Common myeloid progenitor, CD34-positive (primary cell): ENCODE data around the gene EXOC6B.
"Not testable (repeated sequence)": the region's sequence is repeated elsewhere in the genome, so short reads cannot be mapped to it uniquely, and the experiment has no call there.

Experiments
- CTCF ChIA-PET: fragments of 350-600 bp; sonication (Branson Sonifier 250); formaldehyde crosslinking; loops from one replicate; lab custom pipeline; 2021; ENCODE audit warnings: antibody characterized with exemption; lab: Charles Lee
- POLR2A ChIA-PET: fragments of 350-600 bp; sonication (Branson Sonifier 250); formaldehyde crosslinking; loops from one replicate; lab custom pipeline; 2021; ENCODE audit warnings: antibody characterized with exemption; lab: Charles Lee
- DNase-seq, 3 donors: peaks; one replicate each; pipeline versions ENCODE4 v3.0.0 to v3.0.0-alpha.2; 2013
- H3K27ac ChIP-seq, 2 experiments: 1 replicate in 1 of 2; 2 replicates in 1 of 2; pipeline ENCODE4 v1.7.0; 2013; ENCODE audit warnings: inconsistent platforms in 2 of 2, low read length in 2 of 2, mild to moderate bottlenecking in 2 of 2, low read depth in 1 of 2, moderate library complexity in 1 of 2; ENCODE audit not compliant: severe bottlenecking in 2 of 2, insufficient read depth in 1 of 2, poor library complexity in 1 of 2
- H3K27me3 ChIP-seq, 5 experiments: replicated peaks in 2 of 5; 1 replicate in 3 of 5; 2 replicates in 2 of 5; pipeline versions ENCODE4 v1.6.1 to v1.7.0; 2013; ENCODE audit warnings: low read length in 4 of 5, mild to moderate bottlenecking in 2 of 5, moderate library complexity in 2 of 5, inconsistent platforms in 1 of 5; ENCODE audit not compliant: insufficient read depth in 5 of 5, control insufficient read depth in 4 of 5
- H3K36me3 ChIP-seq, 4 experiments: 1 replicate in 2 of 4; 2 replicates in 2 of 4; pipeline versions ENCODE4 v1.6.1 to v1.7.0; 2013; ENCODE audit warnings: low read length in 3 of 4, control low read depth in 1 of 4, mild to moderate bottlenecking in 1 of 4; ENCODE audit not compliant: control insufficient read depth in 4 of 4, insufficient read depth in 4 of 4
- H3K4me1 ChIP-seq, 4 experiments: 1 replicate in 3 of 4; 2 replicates in 1 of 4; pipeline versions ENCODE4 v1.6.1 to v1.7.1; 2013; ENCODE audit warnings: low read length in 3 of 4, mild to moderate bottlenecking in 3 of 4, control low read depth in 1 of 4, inconsistent platforms in 1 of 4, moderate library complexity in 1 of 4; ENCODE audit not compliant: control insufficient read depth in 4 of 4, insufficient read depth in 4 of 4; ENCODE audit errors: control extremely low read depth in 1 of 4
- H3K4me3 ChIP-seq, 7 experiments: 1 replicate in 4 of 7; 2 replicates in 3 of 7; pipeline versions ENCODE4 v1.5.1 to v1.7.0; 2013; ENCODE audit warnings: mild to moderate bottlenecking in 7 of 7, low read length in 6 of 7, moderate library complexity in 6 of 7, inconsistent platforms in 2 of 7, low read depth in 2 of 7, control low read depth in 1 of 7; ENCODE audit not compliant: insufficient read depth in 4 of 7, control insufficient read depth in 1 of 7; ENCODE audit errors: extremely low read depth in 1 of 7
- H3K9me3 ChIP-seq, 5 experiments: 1 replicate in 4 of 5; 2 replicates in 1 of 5; pipeline versions ENCODE4 v1.6.1 to v1.7.1; 2013; ENCODE audit warnings: low read length in 4 of 5, mild to moderate bottlenecking in 2 of 5, inconsistent platforms in 1 of 5, low read depth in 1 of 5, moderate library complexity in 1 of 5; ENCODE audit not compliant: control insufficient read depth in 4 of 5, insufficient read depth in 2 of 5; ENCODE audit errors: control extremely low read depth in 1 of 5
- WGBS: methylation state at CpG from one replicate; pipeline ENCODE4 v1.1.5; 2013; ENCODE audit not compliant: insufficient coverage; 5-methylcytosine and 5-hydroxymethylcytosine counted together

The EXOC6B gene

DNA sequence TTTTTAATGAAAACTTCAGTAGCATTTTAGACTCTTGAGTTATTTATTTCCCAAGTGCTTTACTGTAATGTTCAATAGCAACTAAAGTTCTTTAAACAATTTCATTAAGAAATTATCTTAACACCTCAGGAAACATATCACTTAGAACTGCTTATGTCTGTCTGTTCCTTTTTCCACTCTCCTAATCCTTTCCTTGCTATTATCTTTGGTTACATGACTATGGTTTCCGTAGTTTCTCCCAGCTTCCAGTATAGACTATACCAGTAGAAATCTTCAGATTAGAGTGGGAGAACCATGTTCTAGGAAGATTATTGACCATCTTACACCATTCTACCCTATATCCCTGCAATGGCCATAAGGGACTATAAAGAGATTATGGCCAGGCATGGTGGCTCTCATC is 280.0 kb downstream of the EXOC6B start:
- Histone ChIP-seq H3K36me3 (no peaks in the 10 kb centered on the region), H3K27ac (no peak overlapping the region), H3K4me1 (peaks cover 0 to 16% (median 3%) of the 10 kb centered on the region in 4 experiments), H3K9me3 (no peaks in the 10 kb centered on the region), H3K4me3 (no peak overlapping the region), H3K27me3 (no peaks in the 10 kb centered on the region)
- no CpG with 5 or more reads among the region's 1 CpG for WGBS
- POLR2A ChIA-PET = no interaction called here
- CTCF ChIA-PET = no interaction called here
- DNase-seq = no peak

DNA sequence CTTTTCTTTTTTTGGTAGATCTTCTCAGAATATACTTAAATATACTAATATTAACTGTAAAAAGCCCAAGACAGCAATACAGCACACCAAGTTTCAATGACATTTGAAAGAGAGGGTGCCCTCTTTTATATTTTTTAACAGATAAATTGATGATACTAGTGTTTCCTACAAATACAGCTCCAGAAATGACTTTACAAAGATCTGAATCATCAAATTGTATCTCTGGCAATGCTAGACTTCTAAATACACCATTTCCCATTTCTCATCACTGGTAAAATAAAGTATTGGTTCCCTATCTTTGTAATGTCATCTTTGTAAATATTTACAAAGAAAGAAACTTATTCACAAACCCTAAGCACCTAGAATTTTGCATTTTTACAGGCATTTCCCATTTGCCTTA is 281.3 kb downstream of the EXOC6B start:
- no peak for DNase-seq
- Histone ChIP-seq H3K36me3 (no peaks in the 10 kb centered on the region), H3K9me3 (no peaks in the 10 kb centered on the region), H3K4me3 (no peak overlapping the region), H3K27me3 (no peaks in the 10 kb centered on the region), H3K4me1 (peaks cover 0 to 16% (median 3%) of the 10 kb centered on the region in 4 experiments), H3K27ac (peak overlapping the region in 1 of 2 experiments; percentile 62)
- CTCF ChIA-PET = no interaction called here
- POLR2A ChIA-PET = no interaction called here

DNA sequence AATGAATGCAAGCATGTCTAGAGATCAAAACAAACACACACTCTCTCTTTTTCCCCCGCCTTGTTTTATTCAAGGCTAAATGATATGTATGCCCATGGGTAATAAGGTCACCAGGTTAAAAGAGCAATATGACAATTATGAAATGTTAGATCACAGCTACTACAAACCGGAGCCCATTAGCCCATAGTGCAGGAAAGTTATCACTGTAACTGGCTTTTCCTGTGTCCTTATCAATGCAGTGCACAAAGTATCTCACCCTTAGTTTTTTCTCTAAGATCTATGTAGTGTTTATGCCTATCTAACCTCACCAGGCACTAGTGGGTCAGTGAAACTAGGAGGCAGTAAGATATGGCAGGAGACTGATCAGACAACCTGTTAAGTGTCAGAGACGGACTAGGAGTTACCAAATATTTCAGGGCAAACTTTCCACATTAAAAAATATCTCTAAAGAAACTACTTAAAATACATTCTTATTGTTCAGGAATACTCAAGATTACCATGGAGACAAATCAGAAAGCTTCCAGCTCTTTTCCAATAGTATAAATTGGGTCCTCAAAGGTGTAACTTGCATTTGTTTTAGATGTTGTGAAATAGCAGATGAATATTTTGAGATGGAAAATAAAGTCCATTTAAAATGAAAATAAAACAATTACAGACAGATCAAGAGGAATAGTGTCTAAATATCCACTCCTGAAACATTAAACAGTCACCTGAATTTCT is 282.2 kb downstream of the EXOC6B start:
- peak; percentile 77 to 90 (median 77) for DNase-seq
- peak overlapping the region in 1 of 7 experiments; percentile 23 for H3K4me3 ChIP-seq
- CTCF ChIA-PET = interaction anchor here (0.7 kb wide), 1 partner anchor 9 kb away, joined by 3 read pairs; no protein-coding TSS in a partner anchor
- H3K27ac ChIP-seq = peak overlapping the region in 1 of 2 experiments; percentile 62
- 39% methylated on average over 2 of the region's 3 CpGs for WGBS
- H3K4me1 ChIP-seq = peaks cover 0 to 17% (median 6%) of the 10 kb centered on the region in 4 experiments
- POLR2A ChIA-PET = no interaction called here
- H3K36me3 ChIP-seq = no peaks in the 10 kb centered on the region
- no peaks in the 10 kb centered on the region for H3K9me3 ChIP-seq
- H3K27me3 ChIP-seq = no peaks in the 10 kb centered on the region

DNA sequence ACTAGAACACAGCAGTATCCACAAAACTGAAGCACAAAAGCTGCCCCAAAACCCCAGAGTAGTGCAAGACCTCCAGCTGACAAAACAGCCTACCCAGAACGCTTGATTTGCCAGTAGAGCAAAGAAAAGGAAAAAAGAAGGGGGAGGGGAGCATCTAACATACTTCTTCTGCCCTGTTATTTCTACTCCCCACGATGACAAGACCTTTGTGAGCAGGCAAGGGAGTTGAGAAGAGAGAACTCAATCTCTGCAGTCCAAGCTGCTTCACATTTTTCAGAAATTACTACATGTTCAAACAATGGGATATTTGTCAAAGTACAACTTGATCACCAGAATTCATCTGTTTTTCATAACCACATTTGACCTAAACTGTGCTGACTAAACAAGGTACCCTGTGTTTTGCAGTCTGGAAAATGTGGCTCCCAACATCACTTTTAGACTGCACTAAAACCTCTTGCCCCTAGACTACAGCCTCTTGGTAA is 286.7 kb downstream of the EXOC6B start:
- ChIA-PET POLR2A (no interaction called here), CTCF (no interaction called here)
- 86% methylated on average over 1 of the region's 2 CpGs for WGBS
- Histone ChIP-seq H3K27ac (no peak overlapping the region), H3K36me3 (no peaks in the 10 kb centered on the region), H3K27me3 (no peaks in the 10 kb centered on the region), H3K9me3 (no peaks in the 10 kb centered on the region), H3K4me3 (no peak overlapping the region), H3K4me1 (peaks cover 0 to 15% (median 7%) of the 10 kb centered on the region in 4 experiments)
- no peak for DNase-seq

DNA sequence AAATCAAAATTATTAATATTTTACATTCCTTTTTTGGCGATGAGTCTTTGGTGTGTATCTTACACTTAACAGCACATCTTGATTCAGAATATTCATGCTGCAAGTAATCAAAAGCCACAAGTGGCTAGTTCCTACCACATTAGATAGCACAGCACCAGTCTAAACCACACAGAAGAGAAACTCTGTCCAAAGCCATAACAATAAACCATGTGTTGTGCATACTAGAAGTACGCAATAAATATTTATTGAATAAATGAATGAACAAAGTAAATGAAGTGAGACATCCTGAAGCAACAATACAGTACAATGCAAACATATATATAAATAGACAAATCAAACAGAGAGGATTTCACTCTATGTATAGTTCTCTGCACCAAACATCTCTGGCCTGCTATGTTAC is 287.3 kb downstream of the EXOC6B start:
- Histone ChIP-seq H3K27me3 (no peaks in the 10 kb centered on the region), H3K4me3 (no peak overlapping the region), H3K9me3 (no peaks in the 10 kb centered on the region), H3K4me1 (peaks cover 0 to 11% (median 6%) of the 10 kb centered on the region in 4 experiments), H3K36me3 (no peaks in the 10 kb centered on the region), H3K27ac (no peak overlapping the region)
- no CpG with 5 or more reads among the region's 2 CpGs for WGBS
- ChIA-PET POLR2A (interaction anchor here (0.6 kb wide), 1 partner anchor 260 kb away, joined by 3 read pairs; no protein-coding TSS in a partner anchor), CTCF (no interaction called here)
- DNase-seq = peak in 2 of 3 donors; percentile 36 to 62

DNA sequence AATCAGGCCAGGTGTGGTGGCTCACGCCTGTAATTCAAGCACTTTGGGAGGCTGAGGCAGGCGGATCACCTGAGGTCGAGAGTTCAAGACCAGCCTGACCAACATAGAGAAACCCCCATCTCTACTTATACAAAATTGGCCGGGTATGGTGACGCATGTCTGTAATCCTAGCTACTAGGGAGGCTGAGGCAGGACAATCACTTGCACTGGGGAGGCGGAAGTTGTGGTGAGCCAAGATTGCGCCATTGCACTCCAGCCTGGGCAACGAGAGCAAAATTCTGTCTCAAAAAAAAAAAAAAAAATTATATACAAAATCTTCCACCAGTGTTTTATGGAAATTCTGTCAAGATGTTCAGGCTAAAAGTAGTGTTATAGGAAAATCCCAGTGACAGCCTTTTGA is 290.2 kb downstream of the EXOC6B start:
- DNase-seq, H3K27me3 ChIP-seq, H3K36me3 ChIP-seq, POLR2A ChIA-PET, H3K9me3 ChIP-seq, H3K27ac ChIP-seq, CTCF ChIA-PET, H3K4me3 ChIP-seq, H3K4me1 ChIP-seq: not testable (repeated sequence)
- 100% methylated on average over 1 of the region's 8 CpGs for WGBS

DNA sequence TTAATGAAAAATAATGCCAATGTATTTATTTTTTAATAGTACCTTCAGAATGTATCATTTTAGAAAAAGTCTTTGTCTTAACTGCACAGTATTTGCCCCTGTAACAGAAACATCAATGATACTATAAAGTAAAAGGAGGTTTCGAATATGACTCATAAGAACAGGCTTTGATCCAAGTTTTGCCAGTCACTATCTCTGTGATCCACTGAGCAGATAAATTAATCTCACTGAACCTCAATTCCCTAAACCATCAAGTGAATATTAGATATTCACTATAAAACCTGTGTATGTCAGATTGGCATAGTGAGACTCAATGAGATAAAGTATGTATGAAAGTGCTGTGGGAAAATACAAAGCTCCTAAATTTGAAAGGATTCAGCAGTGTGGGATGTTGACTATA is 292.1 kb downstream of the EXOC6B start:
- no peaks in the 10 kb centered on the region for H3K36me3 ChIP-seq
- no peaks in the 10 kb centered on the region for H3K27me3 ChIP-seq
- POLR2A ChIA-PET = no interaction called here
- peaks cover 0 to 4% (median 1%) of the 10 kb centered on the region in 4 experiments for H3K4me1 ChIP-seq
- CTCF ChIA-PET = interaction anchor here (1.5 kb wide), 1 partner anchor 9 kb away, joined by 3 read pairs; no protein-coding TSS in a partner anchor
- peak; percentile 27 to 63 (median 51) for DNase-seq
- WGBS = no CpG with 5 or more reads among the region's 1 CpG
- H3K27ac ChIP-seq = no peak overlapping the region
- no peaks in the 10 kb centered on the region for H3K9me3 ChIP-seq
- no peak overlapping the region for H3K4me3 ChIP-seq
